ENCODE measurements around the gene XPO1.
"Not testable (repeated sequence)": the region's sequence is repeated elsewhere in the genome, so short reads cannot be mapped to it uniquely, and the experiment has no call there.

Gene XPO1

GRCh38 chr2:61549546-61549945 is 11.4 kb upstream of the XPO1 start:
- H3K79me2 ChIP-seq (ENCODE audit: insufficient read depth, low read depth), result no peaks in the 10 kb centered on the region
- H3K9ac ChIP-seq, result no peak overlapping the region
- H3K36me3 ChIP-seq (ENCODE audit: insufficient read depth), result no peaks in the 10 kb centered on the region
- no peak overlapping the region for H3K4me2 ChIP-seq
- H3K4me1 ChIP-seq (ENCODE audit: low read depth, poor library complexity, severe bottlenecking), result no peaks in the 10 kb centered on the region
- H4K20me1 ChIP-seq (ENCODE audit: insufficient read depth), result no peaks in the 10 kb centered on the region
- H3K27ac ChIP-seq, result no peak overlapping the region
- no peak overlapping the region for H3K4me3 ChIP-seq (IDR thresholded peaks at IDR 0.05; ENCODE audit: insufficient read depth, low read depth, low read length)
- TF ChIP-seq CTCF (conservative IDR thresholded peaks at IDR 0.05; ENCODE audit: low read depth, low read length), result no peak
- H3K27me3 ChIP-seq (ENCODE audit: insufficient read depth, low read depth), result no peaks in the 10 kb centered on the region
- H2AFZ ChIP-seq (ENCODE audit: low read depth), result no peak overlapping the region

- H2AFZ ChIP-seq (ENCODE audit: low read depth), result no peak overlapping the region
- no peaks in the 10 kb centered on the region for H3K27me3 ChIP-seq (ENCODE audit: insufficient read depth, low read depth)
- H3K4me2 ChIP-seq, result no peak overlapping the region
- TF ChIP-seq CTCF (conservative IDR thresholded peaks at IDR 0.05; ENCODE audit: low read depth, low read length), result no peak; the same call in 1 of the 2 replicates
- H4K20me1 ChIP-seq (ENCODE audit: insufficient read depth), result no peaks in the 10 kb centered on the region
- no peak overlapping the region for H3K4me3 ChIP-seq (IDR thresholded peaks at IDR 0.05; ENCODE audit: insufficient read depth, low read depth, low read length)
- H3K79me2 ChIP-seq (ENCODE audit: insufficient read depth, low read depth), result no peaks in the 10 kb centered on the region; the same call in 1 of the 2 replicates
- no peaks in the 10 kb centered on the region for H3K36me3 ChIP-seq (ENCODE audit: insufficient read depth)
- peaks cover 13% of the 10 kb centered on the region for H3K4me1 ChIP-seq (ENCODE audit: low read depth, poor library complexity, severe bottlenecking)
- no peak overlapping the region for H3K27ac ChIP-seq
- no peak overlapping the region for H3K9ac ChIP-seq
Measured at GRCh38 chr2:61543062-61543461, 4.9 kb upstream of the XPO1 start.

GRCh38 chr2:61540167-61540566 is 2.0 kb upstream of the XPO1 start:
- H3K9ac ChIP-seq, result 0 out of 2 replicates have a peak overlapping the region, but pooled peaks have one; percentile 96
- peaks cover 12% of the 10 kb centered on the region for H4K20me1 ChIP-seq (ENCODE audit: insufficient read depth)
- H3K79me2 ChIP-seq (ENCODE audit: insufficient read depth, low read depth), result peaks cover 27% of the 10 kb centered on the region
- not testable (repeated sequence) for H3K36me3 ChIP-seq (ENCODE audit: insufficient read depth); H3K4me3 ChIP-seq (IDR thresholded peaks at IDR 0.05; ENCODE audit: insufficient read depth, low read depth, low read length); H3K27me3 ChIP-seq (ENCODE audit: insufficient read depth, low read depth)
- peak overlapping the region; percentile 78; the same call in 1 of the 2 replicates for H3K4me2 ChIP-seq
- peaks cover 18% of the 10 kb centered on the region for H3K4me1 ChIP-seq (ENCODE audit: low read depth, poor library complexity, severe bottlenecking)
- H2AFZ ChIP-seq (ENCODE audit: low read depth), result peak overlapping the region; percentile 25; the same call in 1 of the 2 replicates
- peak overlapping the region; percentile 95; the same call in 1 of the 2 replicates for H3K27ac ChIP-seq

- H3K36me3 ChIP-seq (ENCODE audit: insufficient read depth), result no peaks in the 10 kb centered on the region
- H3K9ac ChIP-seq, result peak overlapping the region; percentile 96
- no peak for TF ChIP-seq CTCF (conservative IDR thresholded peaks at IDR 0.05; ENCODE audit: low read depth, low read length)
- no peaks in the 10 kb centered on the region for H3K27me3 ChIP-seq (ENCODE audit: insufficient read depth, low read depth)
- peak overlapping the region; percentile 95 for H3K27ac ChIP-seq
- peaks cover 24% of the 10 kb centered on the region for H4K20me1 ChIP-seq (ENCODE audit: insufficient read depth)
- no peak overlapping the region for H3K4me3 ChIP-seq (IDR thresholded peaks at IDR 0.05; ENCODE audit: insufficient read depth, low read depth, low read length)
- H2AFZ ChIP-seq (ENCODE audit: low read depth), result peak overlapping the region; percentile 67
- peaks cover 29% of the 10 kb centered on the region for H3K4me1 ChIP-seq (ENCODE audit: low read depth, poor library complexity, severe bottlenecking)
- peaks cover 38% of the 10 kb centered on the region for H3K79me2 ChIP-seq (ENCODE audit: insufficient read depth, low read depth)
- H3K4me2 ChIP-seq, result peak overlapping the region; percentile 78
Measured at GRCh38 chr2:61538920-61539520, 864 bp upstream of the XPO1 start.

GRCh38 chr2:61537950-61538199 is 281 bp downstream of the XPO1 start:
- H2AFZ ChIP-seq (ENCODE audit: low read depth), result peak overlapping the region; percentile 67; the same call in 1 of the 2 replicates
- H3K27ac ChIP-seq, result peak overlapping the region; percentile 95
- no peak overlapping the region for H3K4me3 ChIP-seq (IDR thresholded peaks at IDR 0.05; ENCODE audit: insufficient read depth, low read depth, low read length)
- H3K27me3 ChIP-seq (ENCODE audit: insufficient read depth, low read depth), result no peaks in the 10 kb centered on the region
- peak overlapping the region; percentile 96 for H3K9ac ChIP-seq
- TF ChIP-seq CTCF (conservative IDR thresholded peaks at IDR 0.05; ENCODE audit: low read depth, low read length), result no peak
- H3K4me1 ChIP-seq (ENCODE audit: low read depth, poor library complexity, severe bottlenecking), result peaks cover 39% of the 10 kb centered on the region
- H3K4me2 ChIP-seq, result peak overlapping the region; percentile 24; the same call in 1 of the 2 replicates
- peaks cover 35% of the 10 kb centered on the region for H4K20me1 ChIP-seq (ENCODE audit: insufficient read depth)
- H3K36me3 ChIP-seq (ENCODE audit: insufficient read depth), result 0 out of 2 replicates have a peak, but pooled peaks cover 5% of the 10 kb centered on the region
- peaks cover 49% of the 10 kb centered on the region for H3K79me2 ChIP-seq (ENCODE audit: insufficient read depth, low read depth)

Measured in KMS-11 (cell line).